GOT3 (cell line): ENCODE results near the gene MTOR.

ENCODE experiments used
- DNase-seq: peaks from one replicate; lab custom pipeline; 2025; ENCODE audit warnings: mixed read lengths; lab: John Stamatoyannopoulos, UW

MTOR gene

GRCh38 chr1:11216074-11216473, 46.3 kb downstream of the MTOR start:
- no peak for DNase-seq

- DNase-seq, result no peak
Measured at GRCh38 chr1:11215381-11216005, 46.9 kb downstream of the MTOR start.

GRCh38 chr1:11214698-11215380, 47.5 kb downstream of the MTOR start:
- DNase-seq, result no peak

- DNase-seq, result no peak
Measured at GRCh38 chr1:11211925-11212587, 50.3 kb downstream of the MTOR start.

- no peak for DNase-seq
Measured at GRCh38 chr1:11211461-11211860, 50.9 kb downstream of the MTOR start.

- DNase-seq, result no peak
Measured at GRCh38 chr1:11207898-11208611, 54.3 kb downstream of the MTOR start.

- no peak for DNase-seq
Measured at GRCh38 chr1:11204396-11205190, 57.8 kb downstream of the MTOR start.

GRCh38 chr1:11198851-11199594, 63.3 kb downstream of the MTOR start:
- no peak for DNase-seq

- no peak for DNase-seq
Measured at GRCh38 chr1:11198257-11198656, 64.1 kb downstream of the MTOR start.

- no peak for DNase-seq
Measured at GRCh38 chr1:11197359-11197758, 65.0 kb downstream of the MTOR start.

- DNase-seq, result no peak
Measured at GRCh38 chr1:11196945-11197344, 65.4 kb downstream of the MTOR start.

- DNase-seq, result no peak
Measured at GRCh38 chr1:11194407-11195176, 67.8 kb downstream of the MTOR start.

- DNase-seq, result no peak
Measured at GRCh38 chr1:11193376-11193775, 69.0 kb downstream of the MTOR start.

- DNase-seq, result no peak
Measured at GRCh38 chr1:11188858-11189451, 73.4 kb downstream of the MTOR start, which contains the start of gene ANGPTL7. Gene ANGPTL7 (plus strand): TSS chr1:11189355. CDS start chr1:11189580, 225 bp downstream.

- DNase-seq, result no peak
Measured at GRCh38 chr1:11188381-11188780, 74.0 kb downstream of the MTOR start.

- DNase-seq, result no peak
Measured at GRCh38 chr1:11187931-11188330, 74.4 kb downstream of the MTOR start.

- no peak for DNase-seq
Measured at GRCh38 chr1:11187494-11187893, 74.9 kb downstream of the MTOR start.

GRCh38 chr1:11187000-11187399, 75.4 kb downstream of the MTOR start:
- no peak for DNase-seq

- DNase-seq, result no peak
Measured at GRCh38 chr1:11184973-11185372, 77.4 kb downstream of the MTOR start.

GRCh38 chr1:11182884-11183283, 79.5 kb downstream of the MTOR start:
- DNase-seq, result no peak
